Thyroid gland (tissue), 4 donors: ENCODE results near the gene CERS5. TPM values are rescaled to one million over a fixed set of nuclear protein-coding genes. Genes with fewer than 3 reads are reported as not detected.

Experiments
- DNase-seq, 2 donors: peaks; one replicate each; pipeline ENCODE4 v3.0.0-alpha.2; 2019
- H3K27ac ChIP-seq, 3 donors: fragments of 200-600 bp; sonication (generic); 1 replicate in 2 of 3; 2 replicates in 1 of 3; pipeline ENCODE4 v1.5.1; 2016 to 2019; ENCODE audit warnings: mild to moderate bottlenecking in 1 of 3, moderate library complexity in 1 of 3
- H3K27me3 ChIP-seq: fragments of 200-600 bp; sonication (generic); one replicate; pipeline ENCODE4 v1.5.1; 2019
- H3K36me3 ChIP-seq, 2 donors: fragments of 200-600 bp; sonication (generic); one replicate each; pipeline ENCODE4 v1.5.1; 2016 to 2019
- H3K4me1 ChIP-seq, 2 donors: fragments of 200-600 bp; sonication (generic); one replicate each; pipeline ENCODE4 v1.5.1; 2017 to 2019
- H3K4me3 ChIP-seq, 3 donors: fragments of 200-600 bp; sonication (generic); replicated peaks in 1 of 3; 1 replicate in 2 of 3; 2 replicates in 1 of 3; pipeline ENCODE4 v1.5.1; 2016; ENCODE audit warnings: mild to moderate bottlenecking in 1 of 3
- H3K9me3 ChIP-seq: fragments of 200-600 bp; sonication (generic); one replicate; pipeline ENCODE4 v1.5.1; 2017
- POLR2A ChIP-seq, 2 donors: fragments of 450-650 bp; IDR thresholded peaks; one replicate each; pipeline ENCODE4 v1.6.1; 2017; ENCODE audit warnings: antibody characterized with exemption in 2 of 2, mild to moderate bottlenecking in 2 of 2, moderate library complexity in 1 of 2
- WGBS, 2 donors: methylation state at CpG; one replicate each; pipeline ENCODE4 v1.1.5; 2017; 5-methylcytosine and 5-hydroxymethylcytosine counted together
- intact Hi-C: fragments of 100-400 bp; cut with DNase I; formaldehyde crosslinking; loops from one replicate; pipeline ENCODE4 v1.15.1; 2023
- total RNA-seq, 4 donors: library from RNA; depleted of rRNA; stranded (reverse); fragments of >200 nt; gene quantifications; one replicate each; pipeline ENCODE4 v1.2.3, GENCODE V29; 2016
- TF ChIP-seq, protein P1 (sequence below), 6 experiments: fragments of 200-600 bp in 3 of 6; fragments of 450-650 bp in 3 of 6; sonication (generic) in 3 of 6; IDR thresholded peaks; one replicate each; pipeline ENCODE4 v1.5.1; 2016 to 2019; ENCODE audit warnings: antibody characterized with exemption in 6 of 6, mild to moderate bottlenecking in 2 of 6, inconsistent platforms in 1 of 6, moderate library complexity in 1 of 6

CERS5 gene
- total RNA-seq, 4 donors from 2014 or later: 20.2 to 34.9 (median 29.5) TPM

DNA sequence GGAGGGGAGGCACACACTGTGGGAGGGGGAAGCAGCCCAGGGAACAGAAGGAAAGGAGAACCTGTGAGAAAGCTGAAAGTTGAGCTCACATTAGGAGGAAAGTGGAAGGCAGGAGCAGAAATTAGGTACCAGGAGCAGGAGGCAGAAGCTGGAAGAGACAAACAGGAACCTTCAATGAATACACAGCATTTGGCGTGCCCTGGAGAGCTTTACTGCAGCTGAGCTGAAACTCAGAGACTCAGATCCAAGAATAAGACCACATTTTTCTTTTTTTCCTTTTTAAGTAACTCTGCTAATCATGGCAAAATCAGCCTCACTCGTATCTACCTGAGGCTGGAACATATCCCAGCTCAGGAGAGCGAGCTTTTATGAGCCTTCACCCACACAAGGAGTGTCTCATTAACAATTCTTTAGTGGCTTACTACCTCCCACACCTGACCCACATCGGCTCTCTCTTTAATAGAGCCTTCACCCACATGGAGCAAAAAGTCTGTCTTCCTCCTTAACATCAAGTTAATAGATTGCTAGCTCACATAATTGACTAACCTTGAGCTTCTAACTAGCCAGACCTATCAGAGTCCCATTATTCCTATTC is 18.2 kb upstream of the CERS5 start:
- H3K4me1 ChIP-seq: peaks cover 16 to 43% of the 10 kb centered on the region in 2 donors
- H3K27ac ChIP-seq: no peak overlapping the region
- DNase-seq: no peak
- H3K9me3 ChIP-seq: no peaks in the 10 kb centered on the region
- TF ChIP-seq POLR2A (IDR thresholded peaks at IDR 0.05): no peak
- TF ChIP-seq, protein P1, sequence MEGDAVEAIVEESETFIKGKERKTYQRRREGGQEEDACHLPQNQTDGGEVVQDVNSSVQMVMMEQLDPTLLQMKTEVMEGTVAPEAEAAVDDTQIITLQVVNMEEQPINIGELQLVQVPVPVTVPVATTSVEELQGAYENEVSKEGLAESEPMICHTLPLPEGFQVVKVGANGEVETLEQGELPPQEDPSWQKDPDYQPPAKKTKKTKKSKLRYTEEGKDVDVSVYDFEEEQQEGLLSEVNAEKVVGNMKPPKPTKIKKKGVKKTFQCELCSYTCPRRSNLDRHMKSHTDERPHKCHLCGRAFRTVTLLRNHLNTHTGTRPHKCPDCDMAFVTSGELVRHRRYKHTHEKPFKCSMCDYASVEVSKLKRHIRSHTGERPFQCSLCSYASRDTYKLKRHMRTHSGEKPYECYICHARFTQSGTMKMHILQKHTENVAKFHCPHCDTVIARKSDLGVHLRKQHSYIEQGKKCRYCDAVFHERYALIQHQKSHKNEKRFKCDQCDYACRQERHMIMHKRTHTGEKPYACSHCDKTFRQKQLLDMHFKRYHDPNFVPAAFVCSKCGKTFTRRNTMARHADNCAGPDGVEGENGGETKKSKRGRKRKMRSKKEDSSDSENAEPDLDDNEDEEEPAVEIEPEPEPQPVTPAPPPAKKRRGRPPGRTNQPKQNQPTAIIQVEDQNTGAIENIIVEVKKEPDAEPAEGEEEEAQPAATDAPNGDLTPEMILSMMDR (IDR thresholded peaks at IDR 0.05): no peak
- WGBS, 2 donors: 75 to 76% methylated on average over 4 of the region's 4 CpGs
- peaks cover 3 to 10% of the 10 kb centered on the region in 2 donors for H3K36me3 ChIP-seq
- intact Hi-C loops: no loop called here
- no peak overlapping the region for H3K4me3 ChIP-seq
- no peaks in the 10 kb centered on the region for H3K27me3 ChIP-seq

DNA sequence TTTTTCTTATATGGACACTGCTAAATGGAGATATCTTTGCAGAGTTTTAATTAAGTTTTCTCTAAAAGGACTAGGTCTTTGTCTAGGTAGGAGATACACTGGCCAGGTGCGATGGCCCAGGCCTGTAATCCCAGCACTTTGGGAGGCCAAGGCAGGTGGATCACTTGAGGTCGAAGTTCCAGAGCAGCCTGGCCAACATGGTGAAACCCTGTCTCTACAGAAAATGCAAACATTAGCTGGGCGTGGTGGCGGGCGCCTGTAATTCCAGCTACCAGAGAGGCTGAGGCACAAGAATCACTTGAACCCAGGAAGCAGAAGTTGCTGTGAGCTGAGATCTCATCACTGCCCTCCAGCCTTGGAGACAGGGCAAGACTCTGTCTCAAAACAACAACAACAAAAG is 17.1 kb upstream of the CERS5 start:
- no peak for DNase-seq
- no peak overlapping the region for H3K4me3 ChIP-seq
- TF ChIP-seq, protein P1 (IDR thresholded peaks at IDR 0.05): no peak
- no peak for TF ChIP-seq POLR2A (IDR thresholded peaks at IDR 0.05)
- intact Hi-C loops: no loop called here
- no peaks in the 10 kb centered on the region for H3K27me3 ChIP-seq
- 95% methylated on average over 5 of the region's 5 CpGs for WGBS, 2 donors
- H3K27ac ChIP-seq: no peak overlapping the region
- H3K36me3 ChIP-seq: peaks cover 3 to 12% of the 10 kb centered on the region in 2 donors
- H3K4me1 ChIP-seq: peaks cover 14 to 38% of the 10 kb centered on the region in 2 donors
- H3K9me3 ChIP-seq: no peaks in the 10 kb centered on the region

DNA sequence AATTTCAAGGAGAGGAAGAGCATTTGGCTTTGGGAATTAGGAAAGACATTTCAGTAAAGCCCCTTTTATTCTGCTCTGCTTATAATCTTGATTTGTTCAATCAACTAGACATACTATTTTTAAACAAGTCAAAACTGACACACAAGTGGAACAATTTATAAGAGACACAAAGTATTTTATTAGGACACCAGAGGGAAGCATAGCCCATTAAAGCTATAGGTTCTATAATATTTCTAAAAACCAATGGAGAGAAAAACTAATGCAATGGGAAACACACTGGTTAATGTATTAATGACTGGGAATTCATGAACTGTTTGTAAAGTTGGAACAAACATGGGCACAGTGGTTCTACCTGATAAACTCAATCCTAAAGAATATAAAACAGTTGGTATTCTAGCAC is 15.3 kb upstream of the CERS5 start:
- Histone ChIP-seq H3K27me3 (no peaks in the 10 kb centered on the region), H3K4me3 (no peak overlapping the region), H3K27ac (no peak overlapping the region), H3K9me3 (no peaks in the 10 kb centered on the region), H3K36me3 (peaks cover 12 to 20% of the 10 kb centered on the region in 2 donors), H3K4me1 (peaks cover 0 to 20% of the 10 kb centered on the region in 2 donors)
- DNase-seq: no peak
- TF ChIP-seq POLR2A (IDR thresholded peaks at IDR 0.05): no peak
- TF ChIP-seq, protein P1 (IDR thresholded peaks at IDR 0.05): no peak
- intact Hi-C loops: no loop called here

DNA sequence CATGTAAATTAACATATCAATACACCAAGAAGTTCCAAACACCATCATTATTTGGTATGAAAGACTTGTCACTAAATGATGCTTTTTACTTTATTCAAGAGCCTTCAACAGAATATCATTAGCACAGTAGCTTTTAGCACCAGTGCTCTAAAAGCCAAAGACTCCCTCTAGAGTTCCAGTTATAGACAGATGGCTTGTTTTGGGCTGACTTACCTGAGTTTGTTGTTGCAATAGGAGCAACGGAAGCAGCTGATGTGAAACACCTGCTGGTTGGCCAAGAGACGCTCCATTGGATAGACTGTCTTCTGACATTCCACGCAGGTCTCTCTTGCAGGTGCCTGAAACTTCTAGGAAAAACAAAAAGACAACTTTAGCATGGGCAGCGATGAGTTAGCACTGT is 14.5 kb upstream of the CERS5 start:
- no peak overlapping the region for H3K27ac ChIP-seq
- DNase-seq: no peak
- H3K36me3 ChIP-seq: peaks cover 17 to 23% of the 10 kb centered on the region in 2 donors
- TF ChIP-seq, protein P1 (IDR thresholded peaks at IDR 0.05): no peak
- TF ChIP-seq POLR2A (IDR thresholded peaks at IDR 0.05): no peak
- H3K4me1 ChIP-seq: peaks cover 0 to 18% of the 10 kb centered on the region in 2 donors
- intact Hi-C loops: no loop called here
- H3K4me3 ChIP-seq: no peak overlapping the region
- 78 to 91% methylated on average over 4 of the region's 4 CpGs for WGBS, 2 donors
- no peaks in the 10 kb centered on the region for H3K27me3 ChIP-seq
- no peaks in the 10 kb centered on the region for H3K9me3 ChIP-seq

DNA sequence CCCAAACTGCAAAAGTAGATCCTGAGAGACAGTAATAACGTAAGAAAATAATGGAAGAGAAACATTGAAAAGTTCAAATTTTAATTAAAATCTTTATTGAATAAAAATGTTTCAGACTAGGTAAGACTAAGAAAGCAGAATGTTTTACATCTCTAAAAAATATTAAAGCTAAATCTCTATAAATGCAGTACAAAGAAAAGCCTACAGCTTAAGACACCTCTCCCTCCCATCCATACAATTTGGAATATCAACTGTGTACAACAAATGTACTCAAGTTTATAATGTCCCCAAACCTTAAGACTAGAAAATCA is 8.5 kb upstream of the CERS5 start:
- TF ChIP-seq, protein P1 (IDR thresholded peaks at IDR 0.05): peak in 2 of 6 experiments; percentile 8 to 23
- TF ChIP-seq POLR2A (IDR thresholded peaks at IDR 0.05): no peak
- DNase-seq: no peak
- Histone ChIP-seq H3K4me1 (no peaks in the 10 kb centered on the region), H3K9me3 (no peaks in the 10 kb centered on the region), H3K27ac (no peak overlapping the region), H3K4me3 (no peak overlapping the region), H3K27me3 (no peaks in the 10 kb centered on the region), H3K36me3 (peaks cover 14 to 15% of the 10 kb centered on the region in 2 donors)
- intact Hi-C loops: loop anchor here (5.0 kb wide), 1 partner anchor 98 kb away; no protein-coding TSS in a partner anchor
- WGBS, 2 donors: 29 to 38% methylated on average over 1 of the region's 1 CpG
